Fibroblast of mammary gland (primary cell): ENCODE measurements around the gene POU2F3.

Experiments
- DNase-seq: peaks from one replicate; pipeline ENCODE4 v3.0.0-alpha.2; 2010; ENCODE audit warnings: low read depth
- H3K4me3 ChIP-seq: 2 replicates; pipeline ENCODE4 v1.5.1; 2011; ENCODE audit warnings: low read depth, mild to moderate bottlenecking, low read length, moderate library complexity; ENCODE audit not compliant: control insufficient read depth
- CTCF ChIP-seq: conservative IDR thresholded peaks from 2 replicates; pipeline ENCODE4 v1.5.1; 2011; ENCODE audit warnings: low read depth, low read length, inconsistent platforms; ENCODE audit not compliant: control insufficient read depth, insufficient read depth

Gene POU2F3

GRCh38 chr11:120296554-120296953 lies 56.6 kb downstream of the POU2F3 start:
- no peak overlapping the region for H3K4me3 ChIP-seq
- no peak for TF ChIP-seq CTCF
- DNase-seq = no peak

GRCh38 chr11:120298461-120298860 lies 58.5 kb downstream of the POU2F3 start:
- no peak for TF ChIP-seq CTCF

GRCh38 chr11:120302001-120302805 lies 62.3 kb downstream of the POU2F3 start:
- no peak for DNase-seq
- no peak for TF ChIP-seq CTCF
- no peak overlapping the region for H3K4me3 ChIP-seq

More at GRCh38 chr11:120298461-120298860, 58.5 kb downstream of the POU2F3 start:
- no peak for DNase-seq
- H3K4me3 ChIP-seq = no peak overlapping the region

- H3K4me3 ChIP-seq = no peak overlapping the region
- TF ChIP-seq CTCF = peak; percentile 83
- DNase-seq = peak; percentile 72
Measured at GRCh38 chr11:120303004-120303637, 63.2 kb downstream of the POU2F3 start.

- no peak overlapping the region for H3K4me3 ChIP-seq
- no peak for TF ChIP-seq CTCF
- DNase-seq = peak; percentile 11
Measured at GRCh38 chr11:120304526-120304925, 64.6 kb downstream of the POU2F3 start.

GRCh38 chr11:120305286-120305685 lies 65.3 kb downstream of the POU2F3 start:
- H3K4me3 ChIP-seq = no peak overlapping the region
- no peak for DNase-seq
- no peak for TF ChIP-seq CTCF
